ENCODE data around the gene RMI2. TPM values are rescaled to one million over a fixed set of nuclear protein-coding genes. Genes with fewer than 3 reads are reported as not detected.
A peak's percentile ranks its signal among the peaks of the same experiment; 100 is the strongest.

RMI2 gene
- total RNA-seq, 3 donors from 2014 or later, result 0.16 to 1.6 (median 0.33) TPM

DNA sequence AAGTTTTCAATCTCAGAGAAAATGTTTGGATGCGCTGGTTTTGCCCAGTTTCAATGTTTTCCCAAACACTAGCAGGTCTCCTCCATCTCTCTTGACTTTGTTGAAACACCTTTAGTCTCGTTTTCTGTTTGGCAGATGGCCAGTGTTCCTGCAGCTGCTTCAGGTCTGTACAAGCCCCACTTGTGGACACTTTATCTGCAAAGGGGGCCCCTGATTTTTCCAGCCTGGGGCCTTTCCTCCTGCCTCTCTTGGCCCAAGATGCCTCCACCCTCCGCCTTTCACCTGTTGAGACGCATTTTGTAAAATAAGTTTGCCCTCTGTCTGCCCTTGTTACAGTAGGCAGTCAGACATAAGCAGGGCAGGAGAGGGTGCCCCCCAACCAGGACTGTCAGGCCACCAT is 42.3 kb upstream of the RMI2 start:
- H3K36me3 ChIP-seq, result no peaks in the 10 kb centered on the region
- H3K4me3 ChIP-seq, result peak overlapping the region in 1 of 3 donors; percentile 53
- TF ChIP-seq, protein P1, sequence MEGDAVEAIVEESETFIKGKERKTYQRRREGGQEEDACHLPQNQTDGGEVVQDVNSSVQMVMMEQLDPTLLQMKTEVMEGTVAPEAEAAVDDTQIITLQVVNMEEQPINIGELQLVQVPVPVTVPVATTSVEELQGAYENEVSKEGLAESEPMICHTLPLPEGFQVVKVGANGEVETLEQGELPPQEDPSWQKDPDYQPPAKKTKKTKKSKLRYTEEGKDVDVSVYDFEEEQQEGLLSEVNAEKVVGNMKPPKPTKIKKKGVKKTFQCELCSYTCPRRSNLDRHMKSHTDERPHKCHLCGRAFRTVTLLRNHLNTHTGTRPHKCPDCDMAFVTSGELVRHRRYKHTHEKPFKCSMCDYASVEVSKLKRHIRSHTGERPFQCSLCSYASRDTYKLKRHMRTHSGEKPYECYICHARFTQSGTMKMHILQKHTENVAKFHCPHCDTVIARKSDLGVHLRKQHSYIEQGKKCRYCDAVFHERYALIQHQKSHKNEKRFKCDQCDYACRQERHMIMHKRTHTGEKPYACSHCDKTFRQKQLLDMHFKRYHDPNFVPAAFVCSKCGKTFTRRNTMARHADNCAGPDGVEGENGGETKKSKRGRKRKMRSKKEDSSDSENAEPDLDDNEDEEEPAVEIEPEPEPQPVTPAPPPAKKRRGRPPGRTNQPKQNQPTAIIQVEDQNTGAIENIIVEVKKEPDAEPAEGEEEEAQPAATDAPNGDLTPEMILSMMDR (IDR thresholded peaks at IDR 0.05), result no peak
- TF ChIP-seq POLR2AphosphoS5 (IDR thresholded peaks at IDR 0.05), result no peak
- TF ChIP-seq POLR2A (IDR thresholded peaks at IDR 0.05), result no peak
- H3K9me3 ChIP-seq, result no peaks in the 10 kb centered on the region
- DNase-seq (ENCODE audit: low spot score in 2 of 2), result no peak
- H3K27me3 ChIP-seq, result no peaks in the 10 kb centered on the region
- H3K4me1 ChIP-seq, result no peaks in the 10 kb centered on the region
- intact Hi-C loops (cut with DNase I; ENCODE audit: low total_unique reads), result loop anchor here (5.0 kb wide), 1 partner anchor 1059 kb away; no protein-coding TSS in a partner anchor
- peak overlapping the region; percentile 12 to 76 for H3K27ac ChIP-seq

DNA sequence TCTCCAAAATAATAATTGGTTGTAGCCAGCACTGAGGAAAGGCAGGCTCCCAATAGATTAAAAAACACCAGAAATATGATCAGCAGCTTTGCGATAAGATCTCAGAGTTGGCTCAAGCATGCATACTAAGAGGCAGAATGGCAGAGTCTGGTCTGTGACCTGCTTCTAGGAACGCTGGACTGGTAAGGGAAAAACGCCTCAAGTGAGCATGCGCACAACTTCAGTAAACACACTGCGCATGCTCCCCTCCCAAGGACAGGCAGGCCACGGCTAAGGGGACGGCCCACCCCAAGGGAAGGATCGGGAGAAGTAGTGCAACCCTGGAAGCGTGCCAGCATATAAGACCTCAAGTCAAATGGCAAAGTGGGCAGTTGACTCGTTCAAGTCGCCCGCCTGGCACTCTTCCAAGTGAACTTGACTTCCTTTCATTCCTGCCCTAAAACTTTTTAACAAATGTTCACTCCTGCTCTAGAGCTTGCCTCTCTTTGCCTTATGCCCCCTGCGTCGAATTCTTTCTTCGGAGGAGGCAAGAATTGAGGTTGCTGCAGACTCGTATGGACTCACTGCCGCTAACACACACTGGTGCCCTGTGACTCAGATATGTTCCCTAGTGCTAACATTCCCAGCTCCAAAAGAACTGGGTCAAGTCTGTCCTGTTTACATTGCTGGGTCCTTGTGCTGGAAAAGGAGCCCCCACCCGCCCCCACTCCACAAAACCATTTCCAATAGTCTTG is 41.7 kb upstream of the RMI2 start:
- H3K27ac ChIP-seq, result peak overlapping the region; percentile 12 to 76

DNA sequence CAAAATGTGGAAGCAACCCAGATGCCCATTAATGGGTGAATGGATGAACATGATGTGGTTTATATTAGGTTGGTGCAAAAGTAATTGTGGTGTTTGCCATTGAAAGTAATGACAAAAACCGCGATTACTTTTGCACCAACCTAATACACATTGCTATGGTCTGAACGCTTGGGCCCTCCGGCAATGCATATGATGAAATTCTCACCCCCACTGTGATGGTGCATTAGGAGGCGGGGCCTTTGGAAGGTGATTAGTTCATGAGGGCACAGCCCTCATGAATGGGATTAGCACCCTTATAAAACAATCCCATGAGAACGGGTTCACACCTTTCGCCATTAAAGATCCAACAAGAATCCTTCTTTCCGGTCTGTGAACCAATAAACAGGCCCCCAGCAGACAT is 38.9 kb upstream of the RMI2 start:
- DNase-seq (ENCODE audit: low spot score in 2 of 2), result no peak
- Histone ChIP-seq H3K9me3 (no peaks in the 10 kb centered on the region), H3K27ac (no peak overlapping the region), H3K4me3 (no peak overlapping the region), H3K4me1 (no peaks in the 10 kb centered on the region), H3K36me3 (no peaks in the 10 kb centered on the region), H3K27me3 (no peaks in the 10 kb centered on the region)
- TF ChIP-seq POLR2A (IDR thresholded peaks at IDR 0.05), result no peak
- TF ChIP-seq, protein P1 (IDR thresholded peaks at IDR 0.05), result no peak
- no peak for TF ChIP-seq POLR2AphosphoS5 (IDR thresholded peaks at IDR 0.05)
- intact Hi-C loops (cut with DNase I; ENCODE audit: low total_unique reads), result no loop called here

More for the DNA sequence above, 41.7 kb upstream of the RMI2 start:
- TF ChIP-seq, protein P1 (IDR thresholded peaks at IDR 0.05), result no peak
- TF ChIP-seq POLR2A (IDR thresholded peaks at IDR 0.05) (no peak), POLR2AphosphoS5 (IDR thresholded peaks at IDR 0.05) (no peak)
- H3K27me3 ChIP-seq, result no peaks in the 10 kb centered on the region
- no peaks in the 10 kb centered on the region for H3K9me3 ChIP-seq
- DNase-seq (ENCODE audit: low spot score in 2 of 2), result peak; percentile 41 to 65
- H3K36me3 ChIP-seq, result no peaks in the 10 kb centered on the region
- H3K4me1 ChIP-seq, result no peaks in the 10 kb centered on the region
- H3K4me3 ChIP-seq, result peak overlapping the region in 1 of 3 donors; percentile 53
- intact Hi-C loops (cut with DNase I; ENCODE audit: low total_unique reads), result loop anchor here (5.0 kb wide), 1 partner anchor 1059 kb away; no protein-coding TSS in a partner anchor

DNA sequence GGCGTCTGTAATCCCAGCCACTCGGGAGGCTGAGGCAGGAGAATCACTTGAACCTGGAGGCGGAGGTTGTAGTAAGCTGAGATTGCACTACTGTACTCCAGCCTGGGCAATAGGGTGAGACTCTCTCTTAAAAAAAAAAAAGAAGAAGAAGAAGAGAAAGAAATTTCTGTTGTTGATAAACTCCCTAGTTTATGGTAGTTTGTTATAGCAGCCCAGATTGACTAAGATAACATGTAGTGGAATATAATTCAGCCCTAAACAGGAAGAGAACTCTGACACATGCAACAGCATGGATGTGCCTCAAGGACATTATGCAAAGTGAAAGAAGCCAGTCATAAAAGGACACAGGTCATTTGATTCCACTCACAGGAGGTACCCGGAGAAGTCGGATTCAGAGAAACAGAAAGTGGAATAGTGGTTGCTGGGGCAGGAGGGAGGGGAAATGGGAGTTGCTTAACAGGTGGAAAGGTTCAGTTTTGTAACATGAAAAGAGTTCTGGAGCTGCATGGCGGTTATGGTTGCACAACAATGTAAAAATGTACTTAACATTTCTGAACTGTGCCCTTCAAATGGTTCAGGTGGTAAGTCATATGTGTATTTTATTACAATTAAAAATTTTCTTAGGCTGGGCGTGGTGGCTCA is 38.1 kb upstream of the RMI2 start:
- no peaks in the 10 kb centered on the region for H3K9me3 ChIP-seq
- H3K36me3 ChIP-seq, result no peaks in the 10 kb centered on the region
- TF ChIP-seq, protein P1 (IDR thresholded peaks at IDR 0.05), result no peak
- no peak for TF ChIP-seq POLR2AphosphoS5 (IDR thresholded peaks at IDR 0.05)
- TF ChIP-seq POLR2A (IDR thresholded peaks at IDR 0.05), result no peak
- H3K27ac ChIP-seq, result no peak overlapping the region
- H3K27me3 ChIP-seq, result no peaks in the 10 kb centered on the region
- no peak for DNase-seq (ENCODE audit: low spot score in 2 of 2)
- no peaks in the 10 kb centered on the region for H3K4me1 ChIP-seq
- intact Hi-C loops (cut with DNase I; ENCODE audit: low total_unique reads), result no loop called here
- H3K4me3 ChIP-seq, result no peak overlapping the region

All from breast epithelium (tissue), 4 donors.